NCI-H2081 (cell line): ENCODE measurements around the gene UBAC1.

Experiments
- DNase-seq, 2 experiments: peaks; one replicate each; lab custom pipeline; 2025; lab: John Stamatoyannopoulos, UW

The UBAC1 gene

DNA sequence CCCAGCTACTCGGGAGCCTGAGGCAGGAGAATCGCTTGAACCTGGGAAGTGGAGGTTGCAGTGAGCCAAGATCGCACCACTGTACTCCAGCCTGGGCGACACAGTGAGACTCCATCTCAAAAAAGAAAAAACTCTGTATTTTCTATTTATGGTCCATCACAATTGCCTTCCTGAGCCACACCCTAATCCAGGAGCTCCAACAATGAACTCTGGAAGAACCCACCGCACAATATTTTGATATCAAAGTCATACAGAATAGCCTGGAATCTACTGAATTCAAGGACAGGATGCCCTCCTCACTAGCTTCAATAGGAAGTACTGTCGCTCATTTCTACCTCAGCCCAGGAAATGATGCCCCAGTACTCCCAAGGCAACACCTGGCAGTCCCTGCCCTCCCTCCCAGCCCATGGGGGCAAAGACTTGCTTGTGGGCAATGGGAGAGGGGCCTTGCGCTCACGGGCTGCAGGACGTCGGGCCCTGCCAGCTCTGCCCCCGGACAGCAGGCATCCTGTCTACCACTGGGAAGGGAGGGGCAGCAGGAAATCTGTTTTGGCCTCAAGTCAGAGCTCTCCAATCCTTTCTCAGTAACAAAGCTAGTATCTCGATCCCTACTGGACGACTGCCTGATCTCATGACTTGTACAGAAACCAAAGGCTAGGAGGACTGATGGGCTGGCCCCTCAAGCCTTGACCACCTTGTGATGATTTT lies 19.7 kb downstream of the UBAC1 start:
- DNase-seq = no peak

DNA sequence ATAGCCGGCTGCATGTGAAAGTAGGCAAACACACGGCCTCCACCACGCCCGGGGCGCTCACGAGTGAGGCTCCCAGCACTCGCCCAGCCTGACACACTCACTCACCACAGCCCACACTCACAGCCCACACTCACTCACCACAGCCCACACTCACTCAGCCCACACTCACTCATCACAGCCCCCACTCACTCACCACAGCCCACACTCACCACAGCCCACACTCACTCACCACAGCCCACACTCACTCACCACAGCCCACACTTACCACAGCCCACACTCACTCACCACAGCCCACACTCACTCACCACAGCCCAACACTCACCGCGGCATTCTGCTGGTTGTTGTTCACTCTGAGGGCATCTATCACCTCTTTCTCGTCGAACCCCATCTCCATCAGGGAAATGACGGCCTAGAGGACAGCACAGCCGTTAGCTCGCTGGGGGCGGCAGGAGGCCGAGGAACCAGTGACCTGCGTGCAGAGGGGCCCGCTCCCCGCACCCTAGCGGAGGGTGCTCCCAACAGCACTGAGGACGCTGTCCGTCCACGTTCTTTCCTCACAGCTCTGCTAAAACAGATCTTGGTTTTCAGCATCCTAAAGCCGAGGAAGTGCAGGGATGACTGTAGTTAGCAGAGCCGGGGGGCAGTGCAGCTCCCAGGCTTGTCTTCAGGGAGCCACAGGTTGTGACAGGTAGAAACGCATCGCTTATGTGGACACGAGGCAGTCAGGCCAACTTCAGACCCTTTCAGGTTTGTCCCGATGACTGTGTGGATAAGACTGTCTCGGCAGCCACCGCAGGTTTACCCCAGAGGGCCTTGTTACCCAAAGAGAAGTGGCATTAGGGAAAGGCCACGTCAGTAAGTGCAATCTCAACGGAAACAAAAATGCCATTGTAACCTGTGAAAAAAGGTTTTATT lies 21.6 kb downstream of the UBAC1 start:
- DNase-seq = no peak

GRCh38 chr9:135937521-135938489 lies 23.4 kb downstream of the UBAC1 start:
- no peak for DNase-seq

DNA sequence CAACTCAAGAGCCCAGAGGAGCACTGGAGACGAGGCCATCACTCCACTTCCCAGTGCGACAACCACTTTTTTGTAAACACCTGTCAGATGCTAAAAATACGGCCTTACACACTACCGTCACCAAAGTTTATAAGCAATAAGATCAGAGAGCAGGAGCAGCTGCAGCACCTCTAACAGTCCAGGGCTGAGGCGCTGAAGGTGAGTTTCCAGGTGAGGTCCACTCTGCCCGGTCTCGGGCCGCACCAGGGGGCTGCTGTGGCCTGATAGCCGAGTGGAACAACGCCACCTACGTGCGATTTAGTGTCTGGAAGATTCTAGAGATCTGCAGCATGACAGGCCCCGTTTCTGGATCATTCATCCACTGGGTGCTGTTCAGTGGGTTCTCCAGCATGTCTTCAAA lies 28.1 kb downstream of the UBAC1 start:
- DNase-seq = no peak

- no peak for DNase-seq
Measured at GRCh38 chr9:135932656-135933055, 28.5 kb downstream of the UBAC1 start.

- no peak for DNase-seq
Measured at GRCh38 chr9:135931349-135931820, 29.8 kb downstream of the UBAC1 start.

DNA sequence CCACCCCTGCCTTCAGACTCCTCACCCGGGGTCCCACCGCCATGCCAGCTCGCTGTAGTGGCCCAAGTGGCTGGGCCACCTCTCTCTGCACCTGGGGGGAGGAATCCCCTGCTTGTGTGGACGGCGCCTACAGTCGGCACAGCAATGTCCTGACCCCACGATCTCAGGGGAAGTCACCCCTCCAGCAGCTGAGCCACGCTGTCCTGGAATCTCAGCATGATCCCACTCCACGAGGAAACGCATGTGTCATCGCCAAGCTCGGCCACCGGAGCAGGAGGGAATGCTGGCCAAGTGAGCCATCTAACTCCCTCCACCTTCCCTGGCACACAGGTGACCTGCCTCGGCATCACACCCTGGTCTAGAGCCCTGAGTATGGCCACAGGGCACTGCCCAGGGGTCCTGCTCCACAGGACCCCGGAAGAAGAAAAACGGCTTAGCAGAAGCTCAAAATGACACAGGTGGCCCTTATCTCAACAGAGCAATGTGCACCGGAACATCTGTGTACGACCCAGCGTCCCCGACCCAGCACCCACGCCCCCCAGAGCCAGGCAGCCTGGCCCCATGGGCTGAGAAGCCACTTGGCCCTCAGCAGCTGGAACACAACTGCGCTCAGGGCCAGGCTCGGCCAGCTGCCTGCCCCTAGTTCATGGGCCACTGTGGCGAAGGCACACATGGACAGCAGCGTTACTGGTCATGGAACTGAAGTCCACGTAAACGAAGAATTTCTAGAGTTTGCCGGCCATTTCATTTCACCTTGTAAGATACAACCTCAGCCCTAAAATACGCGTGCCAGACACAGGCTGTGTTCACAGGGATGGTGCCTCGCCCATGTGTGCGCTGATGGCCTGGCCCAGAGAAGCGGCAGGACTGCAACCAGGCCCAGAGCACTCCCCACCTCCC lies 30.5 kb downstream of the UBAC1 start:
- DNase-seq = no peak

DNA sequence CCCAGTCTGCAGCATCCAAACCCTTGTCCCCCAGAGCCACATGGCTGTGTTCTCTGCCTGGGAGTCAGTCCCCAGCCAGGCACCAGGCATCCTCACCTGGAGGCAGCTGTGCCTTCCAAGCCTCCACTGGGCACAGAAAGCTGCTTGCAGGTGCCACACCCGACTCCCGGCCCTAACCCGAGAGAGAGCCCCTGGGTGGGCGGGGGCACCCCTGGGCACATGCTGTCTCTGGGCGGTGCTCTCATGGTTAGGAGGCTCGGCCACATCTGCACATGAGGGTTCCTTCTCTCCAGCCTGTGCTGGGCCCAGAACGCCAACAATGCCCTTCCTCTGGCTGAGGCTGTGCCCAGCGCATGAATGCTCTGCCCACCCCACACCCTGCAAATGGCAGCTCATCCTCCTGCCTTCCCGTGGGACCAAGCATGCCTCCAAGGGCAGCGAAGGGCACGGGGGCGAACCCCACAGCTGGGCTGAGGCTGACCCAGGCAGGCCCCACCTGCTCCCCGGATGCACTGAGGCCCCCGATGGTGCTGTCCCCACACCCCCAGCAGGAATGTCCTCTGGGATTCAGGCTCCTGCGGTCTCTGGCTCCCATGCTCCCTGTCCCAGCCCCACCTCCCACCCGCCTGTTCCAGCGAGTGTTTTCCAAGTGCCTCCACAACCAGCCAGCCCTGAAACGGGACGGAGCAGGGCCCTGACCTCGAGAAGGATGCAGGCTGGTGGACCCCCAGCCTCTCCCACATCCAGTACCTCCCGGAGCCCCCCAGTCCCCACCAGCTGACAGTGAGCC lies 31.3 kb downstream of the UBAC1 start:
- no peak for DNase-seq

GRCh38 chr9:135928731-135929655 lies 32.2 kb downstream of the UBAC1 start:
- no peak for DNase-seq

GRCh38 chr9:135928074-135928730 lies 33.0 kb downstream of the UBAC1 start:
- no peak for DNase-seq

GRCh38 chr9:135927195-135928013 lies 33.8 kb downstream of the UBAC1 start:
- no peak for DNase-seq

GRCh38 chr9:135926402-135927194 lies 34.6 kb downstream of the UBAC1 start:
- no peak for DNase-seq

DNA sequence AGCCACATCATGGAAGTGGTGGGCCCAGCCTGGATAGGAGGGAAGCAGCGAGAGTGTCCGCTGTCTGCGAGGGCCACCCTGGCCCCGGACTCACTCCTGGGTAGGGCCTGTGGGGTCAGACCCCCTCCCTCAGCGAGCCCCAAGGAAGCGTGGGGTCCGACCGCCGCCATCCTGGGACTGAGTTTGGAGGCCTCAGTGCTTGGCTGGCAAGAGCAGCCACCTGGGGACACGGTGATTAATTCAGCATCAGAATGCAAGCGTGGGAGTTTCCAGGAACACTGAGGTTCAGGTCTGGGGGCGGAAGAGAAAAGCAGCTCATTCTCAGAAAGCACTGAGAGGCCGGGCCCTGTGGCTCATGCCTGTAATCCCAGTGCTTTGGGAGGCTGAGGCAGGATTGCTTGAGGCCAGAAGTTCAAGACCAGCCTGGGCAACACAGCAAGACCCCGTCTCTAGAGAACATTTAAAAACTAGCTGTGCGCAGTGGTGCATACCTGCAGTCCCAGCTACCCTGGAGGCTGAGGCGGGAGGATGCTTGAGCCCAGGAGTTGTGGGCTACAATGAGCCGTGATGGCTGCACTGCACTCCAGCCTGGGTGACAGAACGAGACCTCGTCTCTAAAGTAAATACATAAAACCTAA lies 35.6 kb downstream of the UBAC1 start:
- DNase-seq = no peak

DNA sequence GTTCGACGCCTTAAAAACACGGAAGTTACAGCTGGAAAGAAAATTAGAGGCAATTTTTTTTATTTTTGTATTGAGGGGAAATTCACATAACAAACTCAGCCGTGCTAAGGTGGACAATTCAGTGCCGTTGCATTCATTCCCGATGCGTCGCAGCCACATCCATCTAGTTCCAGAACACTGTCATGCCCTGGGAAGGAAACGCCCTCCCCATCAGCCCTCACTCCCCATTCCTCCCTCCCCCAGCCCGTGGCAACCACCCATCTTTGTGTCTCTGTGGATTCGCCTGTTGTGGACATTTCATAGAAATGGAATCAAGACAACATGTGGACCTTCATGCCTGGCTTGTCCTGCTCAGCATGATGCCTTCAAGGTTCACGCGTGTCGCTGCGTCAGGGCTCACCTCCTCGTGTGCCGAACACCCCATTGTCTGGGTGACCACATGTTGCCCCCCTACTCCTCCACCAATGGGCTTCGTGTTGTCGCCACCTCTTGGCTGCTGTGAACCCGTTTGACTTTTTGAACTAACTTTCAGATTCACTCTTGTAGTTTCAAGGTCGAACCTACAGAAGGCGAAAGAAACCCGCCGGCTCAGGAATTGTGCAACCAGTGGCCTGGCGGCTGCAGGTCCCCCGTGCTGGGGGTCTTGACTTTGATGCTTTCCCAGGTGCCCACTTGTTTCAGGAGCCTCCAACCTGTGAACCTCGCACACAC lies 36.4 kb downstream of the UBAC1 start:
- no peak for DNase-seq

- DNase-seq = no peak
Measured at GRCh38 chr9:135923508-135923907, 37.7 kb downstream of the UBAC1 start.
